GM23338 (cell line): ENCODE measurements around the gene MTRR. TPM values are rescaled to one million over a fixed set of nuclear protein-coding genes. Genes with fewer than 3 reads are reported as not detected.

Source experiments
- ATAC-seq: fragments of 200-7000 bp; cut with Tn5 transposase; 3 replicates; pipeline ENCODE4 v1.9.1; 2020
- DNase-seq: peaks from one replicate; pipeline ENCODE4 v3.0.0-alpha.2; 2015; ENCODE audit warnings: low spot score
- H2AFZ ChIP-seq: fragments of 200-600 bp; sonication (generic); 2 replicates; pipeline ENCODE4 v1.8.0; 2016; ENCODE audit warnings: antibody characterized with exemption, mild to moderate bottlenecking, moderate library complexity
- H3F3A ChIP-seq: fragments of 200-600 bp; sonication (generic); replicated peaks from 2 replicates; pipeline ENCODE4 v1.8.0; 2017; ENCODE audit warnings: antibody characterized with exemption, mixed run types, low read depth
- H3K27ac ChIP-seq: fragments of 200-600 bp; sonication (generic); 2 replicates; pipeline ENCODE4 v1.6.1; 2016; ENCODE audit warnings: low read depth
- H3K27me3 ChIP-seq: fragments of 200-600 bp; sonication (generic); 2 replicates; pipeline ENCODE4 v1.8.0; 2016; ENCODE audit warnings: mild to moderate bottlenecking, mixed run types, moderate library complexity; ENCODE audit not compliant: insufficient read depth
- H3K36me3 ChIP-seq: fragments of 200-600 bp; sonication (generic); 2 replicates; pipeline ENCODE4 v1.8.0; 2016; ENCODE audit warnings: mild to moderate bottlenecking; ENCODE audit not compliant: insufficient read depth
- H3K4me1 ChIP-seq: fragments of 200-600 bp; sonication (generic); 2 replicates; pipeline ENCODE4 v1.8.0; 2016; ENCODE audit warnings: mild to moderate bottlenecking, moderate library complexity; ENCODE audit not compliant: insufficient read depth
- H3K4me2 ChIP-seq: fragments of 200-600 bp; sonication (generic); 2 replicates; pipeline ENCODE4 v1.7.1; 2017; ENCODE audit warnings: mixed run types
- H3K4me3 ChIP-seq: fragments of 200-600 bp; sonication (generic); 2 replicates; pipeline ENCODE4 v1.6.1; 2016; ENCODE audit warnings: mixed run types
- H3K79me2 ChIP-seq: fragments of 200-600 bp; sonication (generic); replicated peaks from 2 replicates; pipeline ENCODE4 v1.8.0; 2017; ENCODE audit warnings: mild to moderate bottlenecking; ENCODE audit not compliant: insufficient read depth
- H3K9me2 ChIP-seq: fragments of 200-600 bp; sonication (generic); 2 replicates; pipeline ENCODE4 v1.8.0; 2017; ENCODE audit not compliant: insufficient read depth
- H4K20me1 ChIP-seq: fragments of 200-600 bp; sonication (generic); replicated peaks from 2 replicates; pipeline ENCODE4 v1.8.0; 2017; ENCODE audit warnings: mild to moderate bottlenecking; ENCODE audit not compliant: insufficient read depth
- H3K27ac Mint-ChIP-seq: 2 replicates; pipeline ENCODE4 v1.8.0; 2020; ENCODE audit warnings: inconsistent platforms, mild to moderate bottlenecking, moderate library complexity, mixed read lengths
- H3K27me3 Mint-ChIP-seq: 3 replicates; pipeline ENCODE4 v1.8.0; 2022; ENCODE audit warnings: low read depth, mild to moderate bottlenecking, moderate library complexity, mixed read lengths, inconsistent platforms; ENCODE audit not compliant: insufficient read depth, poor library complexity
- H3K36me3 Mint-ChIP-seq: 3 replicates; pipeline ENCODE4 v1.8.0; 2021; ENCODE audit warnings: low read depth, mild to moderate bottlenecking, inconsistent platforms, moderate library complexity, mixed read lengths
- H3K4me1 Mint-ChIP-seq: 3 replicates; pipeline ENCODE4 v1.8.0; 2020; ENCODE audit warnings: mild to moderate bottlenecking, inconsistent platforms, mixed read lengths
- H3K4me3 Mint-ChIP-seq: 3 replicates; pipeline ENCODE4 v1.8.0; 2021; ENCODE audit warnings: moderate library complexity, mild to moderate bottlenecking, inconsistent platforms, mixed read lengths
- H3K9me3 Mint-ChIP-seq: 3 replicates; pipeline ENCODE4 v1.8.0; 2020; ENCODE audit warnings: moderate library complexity, mild to moderate bottlenecking, inconsistent platforms, mixed read lengths
- CREB1 ChIP-seq: fragments of 250-450 bp; sonication (Bioruptor Pico); IDR thresholded peaks from 2 replicates; pipeline ENCODE4 v1.5.0; 2020; ENCODE audit warnings: low read depth, mild to moderate bottlenecking, moderate library complexity
- ETS1 ChIP-seq: IDR thresholded peaks from 2 replicates; pipeline ENCODE4 v1.6.1; 2016; ENCODE audit warnings: antibody characterized with exemption
- EZH2 ChIP-seq: fragments of 200-600 bp; sonication (generic); IDR thresholded peaks from one replicate; pipeline ENCODE4 v1.8.0; 2017; ENCODE audit warnings: antibody characterized with exemption, mild to moderate bottlenecking, low read depth; ENCODE audit not compliant: unreplicated experiment
- EZH2phosphoT487 ChIP-seq: fragments of 200-600 bp; sonication (generic); IDR thresholded peaks from one replicate; pipeline ENCODE4 v1.8.1; 2018; ENCODE audit warnings: antibody characterized with exemption; ENCODE audit not compliant: unreplicated experiment
- JUNB ChIP-seq: IDR thresholded peaks from one replicate; pipeline ENCODE4 v1.6.1; 2016; ENCODE audit warnings: antibody characterized with exemption; ENCODE audit not compliant: unreplicated experiment
- NANOG ChIP-seq: IDR thresholded peaks from 2 replicates; pipeline ENCODE4 v1.6.1; 2016; ENCODE audit warnings: antibody characterized with exemption, borderline replicate concordance
- POLR2AphosphoS5 ChIP-seq: IDR thresholded peaks from 2 replicates; pipeline ENCODE4 v1.6.1; 2016; ENCODE audit warnings: antibody characterized with exemption, low read depth
- REST ChIP-seq: IDR thresholded peaks from one replicate; pipeline ENCODE4 v1.6.1; 2018; ENCODE audit warnings: antibody characterized with exemption; ENCODE audit not compliant: unreplicated experiment
- STAT1 ChIP-seq: IDR thresholded peaks from one replicate; pipeline ENCODE4 v1.6.1; 2016; ENCODE audit warnings: antibody characterized with exemption; ENCODE audit not compliant: unreplicated experiment
- ZNF114 ChIP-seq: fragments of 250-450 bp; sonication (Bioruptor Pico); IDR thresholded peaks from 2 replicates; pipeline ENCODE4 v1.5.0; 2020; ENCODE audit warnings: mild to moderate bottlenecking, moderate library complexity
- ZNF331 ChIP-seq: fragments of 250-450 bp; sonication (Bioruptor Pico); IDR thresholded peaks from 2 replicates; pipeline ENCODE4 v1.5.0; 2020; ENCODE audit warnings: low read depth, mild to moderate bottlenecking, moderate library complexity
- long read RNA-seq: library from polyadenylated mRNA; unstranded; transcript quantifications from one replicate; pipeline ENCODE4 v2.0.0, GENCODE V29; 2020; ENCODE audit not compliant: unreplicated experiment
- polyA plus RNA-seq: library from polyadenylated mRNA; unstranded; fragments of >200 nt; fragmentation: Nextera tagmentation; extraction: Ambion mirVana; gene quantifications from 2 replicates; pipeline ENCODE4 v1.2.1, GENCODE V29; 2016
- total RNA-seq: library from RNA; depleted of rRNA; stranded (reverse); fragments of >200 nt; shearing (Covaris generic); gene quantifications from 2 replicates; pipeline ENCODE4 v1.2.3, GENCODE V29; 2014; rRNA removed

Gene MTRR
- 39.7 and 55.9 TPM in 2 replicates for total RNA-seq
- polyA plus RNA-seq, result 11.6 and 16.5 TPM in 2 replicates
- long read RNA-seq, partial matches to known transcripts, result 2 of 16 reads
- long read RNA-seq, other reads (novel, unspliced or antisense), result 9 of 16 reads

- Histone ChIP-seq H3K79me2 (peaks cover 64% of the 10 kb centered on the region), H3K4me1 (peaks cover 22% of the 10 kb centered on the region; the same call in 1 of the 2 replicates), H4K20me1 (peaks cover 36% of the 10 kb centered on the region), H3K27me3 (no peaks in the 10 kb centered on the region), H3K36me3 (0 out of 2 replicates have a peak, but pooled peaks cover 3% of the 10 kb centered on the region), H3K4me2 (peak within 1 kb of the TSS; percentile 91), H3K9me2 (no peaks in the 10 kb centered on the region), H3K4me3 (peak within 1 kb of the TSS; percentile 90), H2AFZ (peak within 1 kb of the TSS; percentile 97), H3F3A (no peaks in the 10 kb centered on the region), H3K27ac (no peak within 1 kb of the TSS)
- Mint-ChIP-seq H3K36me3 (peaks cover 16% of the 10 kb centered on the region), H3K27me3 (peaks cover 4% of the 10 kb centered on the region), H3K9me3 (peaks cover 4% of the 10 kb centered on the region; the same call in 1 of the 3 replicates), H3K27ac (peak within 1 kb of the TSS; percentile 77), H3K4me3 (peak within 1 kb of the TSS; percentile 97), H3K4me1 (peaks cover 15% of the 10 kb centered on the region)
- no peak for TF ChIP-seq ZNF331
- TF ChIP-seq POLR2AphosphoS5, result peak; percentile 85
- peak; percentile 48; the same call in 1 of the 2 replicates for TF ChIP-seq ETS1
- peak; percentile 88 for TF ChIP-seq CREB1 (CRISPR knock-in tag)
- TF ChIP-seq EZH2phosphoT487, result no peak
- TF ChIP-seq REST, result peak; percentile 8
- no peak for TF ChIP-seq STAT1
- TF ChIP-seq JUNB, result no peak
- no peak for TF ChIP-seq ZNF114 (CRISPR knock-in tag)
- DNase-seq (peak; percentile 96), ATAC-seq (peak; percentile 100)
These were observed at the start of gene MTRR, which contains the start of gene FASTKD3 for GRCh38 chr5:7868773-7869473. Gene MTRR, plus strand, starts transcription at chr5:7869148. Its CDS starts 1,647 bp downstream, at chr5:7870795. Gene FASTKD3, minus strand, starts transcription at chr5:7869031. Its CDS starts 948 bp downstream, at chr5:7868083.

GRCh38 chr5:7822449-7822848 lies 46.5 kb upstream of the MTRR start:
- Histone ChIP-seq H3K9me2 (no peaks in the 10 kb centered on the region), H3K4me1 (no peaks in the 10 kb centered on the region), H3K36me3 (peaks cover 14% of the 10 kb centered on the region), H3K27ac (no peak overlapping the region), H3F3A (0 out of 2 replicates have a peak, but pooled peaks cover 6% of the 10 kb centered on the region), H2AFZ (no peak overlapping the region), H3K79me2 (no peaks in the 10 kb centered on the region), H4K20me1 (no peaks in the 10 kb centered on the region), H3K27me3 (no peaks in the 10 kb centered on the region), H3K4me3 (no peak overlapping the region), H3K4me2 (no peak overlapping the region)
- Mint-ChIP-seq H3K9me3 (no peaks in the 10 kb centered on the region), H3K4me1 (no peaks in the 10 kb centered on the region), H3K27me3 (no peaks in the 10 kb centered on the region), H3K36me3 (peaks cover 37% of the 10 kb centered on the region), H3K27ac (no peak overlapping the region), H3K4me3 (no peak overlapping the region)
- DNase-seq (no peak), ATAC-seq (no peak)
- TF ChIP-seq NANOG (no peak), EZH2phosphoT487 (no peak), CREB1 (CRISPR knock-in tag) (no peak), REST (no peak), ZNF331 (no peak), EZH2 (no peak), STAT1 (no peak), ZNF114 (CRISPR knock-in tag) (no peak)
